IMR-90 (cell line): ENCODE data around the gene NFIA. TPM values are rescaled to one million over a fixed set of nuclear protein-coding genes. Genes with fewer than 3 reads are reported as not detected.

ENCODE experiments used
- ATAC-seq: fragments of 200-7000 bp; cut with Tn5 transposase; 2 replicates; pipeline ENCODE4 v1.9.1; 2020; ENCODE audit warnings: low read depth, mild to moderate bottlenecking, moderate library complexity
- BruUV-seq: library from RNA; stranded (reverse); fragments of 400-500 nt; replicated peaks from 2 replicates; lab custom pipeline; 2021; lab: Mats Ljungman, UMichigan
- CTCF ChIA-PET: fragments of 300-600 bp; formaldehyde crosslinking; extraction: SDS; loops from one replicate; lab custom pipeline; 2021; ENCODE audit warnings: antibody characterized with exemption; lab: Yijun Ruan, JAX
- POLR2A ChIA-PET: fragments of 300-600 bp; sonication (Branson Sonifier 250); formaldehyde crosslinking; loops from one replicate; lab custom pipeline; 2022; ENCODE audit warnings: antibody characterized with exemption; ENCODE audit not compliant: unreplicated experiment; lab: Charles Lee
- DNase-seq: peaks from one replicate; pipeline ENCODE4 v3.0.0; 2013
- H2AFZ ChIP-seq: replicated peaks from 2 replicates; pipeline ENCODE3; 2013; ENCODE audit warnings: low read length, mild to moderate bottlenecking; ENCODE audit not compliant: poor library complexity
- H2AK5ac ChIP-seq: 2 replicates; pipeline ENCODE4 v1.6.1; 2013; ENCODE audit warnings: low read depth, low read length, inconsistent platforms
- H2AK9ac ChIP-seq: replicated peaks from 2 replicates; pipeline ENCODE3; 2013; ENCODE audit warnings: mild to moderate bottlenecking, low read depth, low read length, moderate library complexity; ENCODE audit not compliant: poor library complexity
- H2BK120ac ChIP-seq: 2 replicates; pipeline ENCODE4 v1.6.1; 2013; ENCODE audit warnings: low read depth, low read length, inconsistent platforms
- H2BK15ac ChIP-seq: 3 replicates; pipeline ENCODE4 v1.6.1; 2013; ENCODE audit warnings: low read depth, low read length, inconsistent platforms
- H2BK20ac ChIP-seq: 2 replicates; pipeline ENCODE4 v1.6.1; 2013; ENCODE audit warnings: low read depth, mild to moderate bottlenecking, inconsistent platforms, low read length, moderate library complexity
- H2BK5ac ChIP-seq: 2 replicates; pipeline ENCODE4 v1.6.1; 2013; ENCODE audit warnings: mild to moderate bottlenecking, low read depth, low read length, inconsistent platforms; ENCODE audit not compliant: poor library complexity, severe bottlenecking
- H3K14ac ChIP-seq: replicated peaks from 2 replicates; pipeline ENCODE4 v1.6.1; 2013; ENCODE audit warnings: low read depth, low read length, inconsistent platforms
- H3K18ac ChIP-seq: 2 replicates; pipeline ENCODE4 v1.6.1; 2013; ENCODE audit warnings: low read depth, low read length, control low read depth
- H3K23ac ChIP-seq: 2 replicates; pipeline ENCODE4 v1.6.1; 2013; ENCODE audit warnings: low read depth, low read length, inconsistent platforms
- H3K27ac ChIP-seq: 2 replicates; pipeline ENCODE4 v1.5.1; 2013; ENCODE audit warnings: mild to moderate bottlenecking, control low read depth, low read length; ENCODE audit not compliant: insufficient read depth
- H3K27me3 ChIP-seq: 2 replicates; pipeline ENCODE4 v1.6.1; 2013; ENCODE audit warnings: low read length; ENCODE audit not compliant: control insufficient read depth, insufficient read depth
- H3K36me3 ChIP-seq: 2 replicates; pipeline ENCODE4 v1.6.1; 2013; ENCODE audit warnings: low read length, mixed read lengths; ENCODE audit not compliant: control insufficient read depth, insufficient read depth
- H3K4ac ChIP-seq: 2 replicates; pipeline ENCODE4 v1.6.1; 2013; ENCODE audit warnings: low read depth, low read length, inconsistent platforms
- H3K4me1 ChIP-seq: 2 replicates; pipeline ENCODE4 v1.6.1; 2013; ENCODE audit warnings: low read length, mixed read lengths; ENCODE audit not compliant: control insufficient read depth, insufficient read depth
- H3K4me2 ChIP-seq: 2 replicates; pipeline ENCODE4 v1.6.1; 2013; ENCODE audit warnings: low read depth, mild to moderate bottlenecking, control low read depth, low read length, moderate library complexity
- H3K4me3 ChIP-seq: 2 replicates; pipeline ENCODE4 v1.5.1; 2013; ENCODE audit warnings: low read depth, mild to moderate bottlenecking, control low read depth, low read length, moderate library complexity; ENCODE audit not compliant: insufficient read depth
- H3K56ac ChIP-seq: 2 replicates; pipeline ENCODE4 v1.6.1; 2013; ENCODE audit warnings: low read length, inconsistent platforms; ENCODE audit not compliant: insufficient read depth; ENCODE audit errors: extremely low read depth
- H3K79me1 ChIP-seq, 2 experiments: 2 replicates each; pipeline ENCODE4 v1.6.1; 2013; ENCODE audit warnings: low read length in 2 of 2, inconsistent platforms in 1 of 2, low read depth in 1 of 2
- H3K9ac ChIP-seq: 2 replicates; pipeline ENCODE4 v1.6.1; 2013; ENCODE audit warnings: low read depth, low read length, control low read depth
- H3K9me1 ChIP-seq: 2 replicates; pipeline ENCODE4 v1.6.1; 2013; ENCODE audit warnings: low read length, inconsistent platforms; ENCODE audit not compliant: insufficient read depth
- H3K9me3 ChIP-seq: 2 replicates; pipeline ENCODE4 v1.6.1; 2013; ENCODE audit warnings: low read length; ENCODE audit not compliant: control insufficient read depth, insufficient read depth
- H4K20me1 ChIP-seq: 2 replicates; pipeline ENCODE4 v1.6.1; 2013; ENCODE audit warnings: low read length, inconsistent platforms; ENCODE audit not compliant: insufficient read depth
- H4K5ac ChIP-seq: 2 replicates; pipeline ENCODE4 v1.6.1; 2013; ENCODE audit warnings: mild to moderate bottlenecking, low read depth, low read length, control low read depth
- H4K8ac ChIP-seq, 2 experiments: 2 replicates each; pipeline ENCODE4 v1.6.1; 2013; ENCODE audit warnings: low read depth in 2 of 2, low read length in 2 of 2, control low read depth in 1 of 2, inconsistent platforms in 1 of 2
- H4K91ac ChIP-seq: 2 replicates; pipeline ENCODE4 v1.6.1; 2013; ENCODE audit warnings: low read depth, low read length, inconsistent platforms; ENCODE audit not compliant: insufficient read depth
- CEBPB ChIP-seq: IDR thresholded peaks from 2 replicates; pipeline ENCODE4 v1.6.1; 2012; ENCODE audit warnings: low read depth, low read length, improper control_type of control experiment
- MAFK ChIP-seq: IDR thresholded peaks from 2 replicates; pipeline ENCODE4 v1.6.1; 2012; ENCODE audit warnings: low read depth, low read length, improper control_type of control experiment
- POLR2A ChIP-seq: IDR thresholded peaks from 2 replicates; pipeline ENCODE4 v1.6.1; 2012; ENCODE audit warnings: mild to moderate bottlenecking, low read depth, low read length
- RCOR1 ChIP-seq: IDR thresholded peaks from 2 replicates; pipeline ENCODE4 v1.6.1; 2012; ENCODE audit warnings: mild to moderate bottlenecking, low read length, improper control_type of control experiment; ENCODE audit not compliant: insufficient replicate concordance
- SMC3 ChIP-seq: fragments of 150-350 bp; IDR thresholded peaks from 2 replicates; pipeline ENCODE4 v1.6.1; 2016; ENCODE audit warnings: low read depth, mild to moderate bottlenecking, antibody characterized with exemption, low read length, moderate library complexity
- USF2 ChIP-seq: fragments of 150-350 bp; IDR thresholded peaks from 2 replicates; pipeline ENCODE4 v1.6.1; 2017; ENCODE audit warnings: mild to moderate bottlenecking, antibody characterized with exemption, low read length, low read depth
- WGBS, 2 experiments: methylation state at CpG; one replicate each; pipeline versions ENCODE4 v1.1.5 to v1.1.7; 2013; ENCODE audit warnings: missing lambda C conversion rate in 2 of 2; ENCODE audit not compliant: insufficient read length in 1 of 2; ENCODE audit errors: extremely low coverage in 2 of 2; 5-methylcytosine and 5-hydroxymethylcytosine counted together
- dilution Hi-C: fragments of 300-500 bp; cut with HindIII; formaldehyde crosslinking; loops from one replicate; pipeline ENCODE4 v1.14.3; 2018; ENCODE audit warnings: low sequenced_read_pairs; ENCODE audit not compliant: unreplicated experiment
- in situ Hi-C: fragments of 300-500 bp; cut with MboI; formaldehyde crosslinking; loops from 3 replicates; pipeline ENCODE4 v1.14.3; 2019; ENCODE audit warnings: low sequenced_read_pairs, inconsistent platforms, mixed read lengths
- intact Hi-C: fragments of 100-400 bp; cut with micrococcal nuclease; formaldehyde crosslinking; loops from 2 replicates; pipeline ENCODE4 v1.10.0; 2022
- polyA plus RNA-seq, 3 experiments: library from polyadenylated mRNA; depleted of rRNA; stranded (reverse); fragments of >200 nt; gene quantifications; 2 replicates each; pipeline ENCODE4 v1.2.3, GENCODE V29; 2012; ENCODE audit warnings: low replicate concordance in 1 of 3
- total RNA-seq: library from RNA; depleted of rRNA; stranded (reverse); fragments of >200 nt; gene quantifications from 2 replicates; pipeline ENCODE4 v1.2.3, GENCODE V29; 2012

The NFIA gene
- total and polyA plus RNA-seq, 2 of the 4 experiments (the other 2 are of a cell fraction): 1.6 to 2.2 TPM

GRCh38 chr1:61472876-61473275 is 390.5 kb downstream of the NFIA start:
- intact Hi-C loops: no loop called here
- no peak overlapping the region for H2AK5ac ChIP-seq
- no peak overlapping the region for H3K9ac ChIP-seq
- no TSS peak for BruUV-seq
- H4K91ac ChIP-seq: no peak overlapping the region
- in situ Hi-C loops: no loop called here
- no peak overlapping the region for H3K4ac ChIP-seq
- no peaks in the 10 kb centered on the region for H3K4me1 ChIP-seq
- H2BK120ac ChIP-seq: no peak overlapping the region
- H2AFZ ChIP-seq: no peak overlapping the region
- H2BK5ac ChIP-seq: no peak overlapping the region
- H3K14ac ChIP-seq: no peak overlapping the region
- CTCF ChIA-PET: no interaction called here
- no peak overlapping the region for H3K18ac ChIP-seq
- H3K79me1 ChIP-seq: no peaks in the 10 kb centered on the region
- ATAC-seq: no peak
- POLR2A ChIA-PET: no interaction called here
- H3K4me3 ChIP-seq: no peak overlapping the region
- DNase-seq: no peak
- no peak overlapping the region for H3K23ac ChIP-seq
- no peak overlapping the region for H3K27ac ChIP-seq
- no peak overlapping the region for H2BK15ac ChIP-seq
- H3K36me3 ChIP-seq: no peaks in the 10 kb centered on the region
- no peak overlapping the region for H3K56ac ChIP-seq
- H4K8ac ChIP-seq: no peak overlapping the region
- H3K27me3 ChIP-seq: no peaks in the 10 kb centered on the region; the same call in 1 of the 2 replicates
- no peak overlapping the region for H3K4me2 ChIP-seq
- H4K5ac ChIP-seq: no peak overlapping the region
- dilution Hi-C loops: no loop called here
- no peaks in the 10 kb centered on the region for H3K9me1 ChIP-seq
- no peak overlapping the region for H2BK20ac ChIP-seq
- WGBS, 2 experiments: 33% methylated on average over 1 of the region's 3 CpGs; no CpG with 5 or more reads in 1 of the 2 experiments
- H2AK9ac ChIP-seq: no peak overlapping the region
- no peaks in the 10 kb centered on the region for H3K9me3 ChIP-seq
- TF ChIP-seq SMC3 (no peak), MAFK (no peak), USF2 (no peak), CEBPB (no peak), POLR2A (no peak), RCOR1 (no peak)
- no peaks in the 10 kb centered on the region for H4K20me1 ChIP-seq
